ENCODE data around the gene ANO4. TPM values are rescaled to one million over a fixed set of nuclear protein-coding genes. Genes with fewer than 3 reads are reported as not detected.
"Not testable (repeated sequence)": the region's sequence is repeated elsewhere in the genome, so short reads cannot be mapped to it uniquely, and the experiment has no call there.

The ANO4 gene
- total RNA-seq, 1 donor from 2014 or later, result not detected

GRCh38 chr12:101087920-101088319 is 293.3 kb downstream of the ANO4 start:
- Histone ChIP-seq H3K9me3 (replicated peaks) (peaks cover 6% of the 10 kb centered on the region), H3K4me1 (no peaks in the 10 kb centered on the region), H3K27ac (replicated peaks) (no peak overlapping the region), H3K4me3 (no peak overlapping the region), H3K27me3 (ENCODE audit: low read depth) (no peaks in the 10 kb centered on the region), H3K36me3 (no peaks in the 10 kb centered on the region)
- TF ChIP-seq CTCF (IDR thresholded peaks at IDR 0.05; ENCODE audit: borderline replicate concordance), result no peak
- intact Hi-C loops (cut with micrococcal nuclease), result no loop called here
- no peak for DNase-seq

GRCh38 chr12:101089271-101089670 is 294.7 kb downstream of the ANO4 start:
- Histone ChIP-seq H3K9me3 (replicated peaks) (peaks cover 6% of the 10 kb centered on the region), H3K4me1 (no peaks in the 10 kb centered on the region), H3K36me3 (no peaks in the 10 kb centered on the region), H3K27me3 (ENCODE audit: low read depth) (no peaks in the 10 kb centered on the region), H3K4me3 (no peak overlapping the region), H3K27ac (replicated peaks) (no peak overlapping the region)
- no peak for TF ChIP-seq CTCF (IDR thresholded peaks at IDR 0.05; ENCODE audit: borderline replicate concordance)
- intact Hi-C loops (cut with micrococcal nuclease), result no loop called here
- no peak for DNase-seq

- H3K4me1 ChIP-seq; intact Hi-C loops (cut with micrococcal nuclease); H3K9me3 ChIP-seq (replicated peaks); DNase-seq; H3K36me3 ChIP-seq; H3K4me3 ChIP-seq; H3K27me3 ChIP-seq (ENCODE audit: low read depth); H3K27ac ChIP-seq (replicated peaks): not testable (repeated sequence)
Measured at GRCh38 chr12:101090222-101090621, 295.6 kb downstream of the ANO4 start.

- Histone ChIP-seq H3K4me3 (no peak overlapping the region), H3K4me1 (no peaks in the 10 kb centered on the region), H3K36me3 (no peaks in the 10 kb centered on the region), H3K27me3 (ENCODE audit: low read depth) (no peaks in the 10 kb centered on the region), H3K27ac (replicated peaks) (no peak overlapping the region), H3K9me3 (replicated peaks) (peaks cover 9% of the 10 kb centered on the region)
- DNase-seq, result no peak
- TF ChIP-seq CTCF (IDR thresholded peaks at IDR 0.05; ENCODE audit: borderline replicate concordance), result no peak
- intact Hi-C loops (cut with micrococcal nuclease), result no loop called here
Measured at GRCh38 chr12:101097829-101098580, 303.4 kb downstream of the ANO4 start.

- H3K27ac ChIP-seq (replicated peaks), result no peak overlapping the region
- no peak for DNase-seq
- no peak overlapping the region for H3K4me3 ChIP-seq
- H3K27me3 ChIP-seq (ENCODE audit: low read depth), result no peaks in the 10 kb centered on the region
- intact Hi-C loops (cut with micrococcal nuclease), result no loop called here
- H3K4me1 ChIP-seq, result no peaks in the 10 kb centered on the region
- no peaks in the 10 kb centered on the region for H3K36me3 ChIP-seq
- no peak for TF ChIP-seq CTCF (IDR thresholded peaks at IDR 0.05; ENCODE audit: borderline replicate concordance)
- H3K9me3 ChIP-seq (replicated peaks), result peaks cover 53% of the 10 kb centered on the region
Measured at GRCh38 chr12:101107032-101107763, 312.6 kb downstream of the ANO4 start.

GRCh38 chr12:101108130-101108529 is 313.6 kb downstream of the ANO4 start:
- peaks cover 44% of the 10 kb centered on the region for H3K9me3 ChIP-seq (replicated peaks)
- H3K27me3 ChIP-seq (ENCODE audit: low read depth), result no peaks in the 10 kb centered on the region
- no peak for TF ChIP-seq CTCF (IDR thresholded peaks at IDR 0.05; ENCODE audit: borderline replicate concordance)
- H3K4me3 ChIP-seq, result no peak overlapping the region
- H3K36me3 ChIP-seq, result no peaks in the 10 kb centered on the region
- no peak for DNase-seq
- no peaks in the 10 kb centered on the region for H3K4me1 ChIP-seq
- no peak overlapping the region for H3K27ac ChIP-seq (replicated peaks)
- intact Hi-C loops (cut with micrococcal nuclease), result no loop called here
